NCI-H460 (cell line): ENCODE results near the gene SPIRE2. TPM values are rescaled to one million over a fixed set of nuclear protein-coding genes. Genes with fewer than 3 reads are reported as not detected.
"Not testable (repeated sequence)": the region's sequence is repeated elsewhere in the genome, so short reads cannot be mapped to it uniquely, and the experiment has no call there.

Experiments
- DNase-seq: peaks from one replicate; pipeline ENCODE4 v3.0.0-alpha.2; 2016; ENCODE audit warnings: low read depth; ENCODE audit errors: extremely low read depth
- total RNA-seq: library from RNA; depleted of rRNA; stranded (reverse); fragments of >200 nt; shearing (Covaris generic); gene quantifications from 2 replicates; pipeline ENCODE4 v1.2.3, GENCODE V29; 2014

The SPIRE2 gene
- total RNA-seq, 1 experiment from 2014 or later: 34.1 TPM

DNA sequence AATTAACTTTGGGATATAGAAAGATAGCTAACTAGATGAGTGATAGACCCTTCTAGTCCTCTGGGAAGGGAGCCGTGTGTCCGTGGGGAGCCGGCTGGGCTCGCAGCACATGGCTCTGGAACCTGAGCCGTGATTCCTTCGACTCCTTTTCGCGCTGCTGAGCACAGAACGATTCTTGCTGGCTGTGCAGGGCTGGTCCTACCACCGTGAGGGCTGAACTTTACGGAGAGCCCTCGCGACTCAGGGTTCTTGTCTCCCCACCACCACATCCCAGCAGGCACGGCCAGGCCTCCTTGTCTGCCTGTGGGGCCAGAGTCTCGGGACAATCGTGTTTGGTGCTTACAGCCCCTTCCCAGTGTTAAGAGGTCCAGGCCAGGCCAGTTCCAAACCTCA lies 31.3 kb downstream of the SPIRE2 start:
- no peak for DNase-seq

DNA sequence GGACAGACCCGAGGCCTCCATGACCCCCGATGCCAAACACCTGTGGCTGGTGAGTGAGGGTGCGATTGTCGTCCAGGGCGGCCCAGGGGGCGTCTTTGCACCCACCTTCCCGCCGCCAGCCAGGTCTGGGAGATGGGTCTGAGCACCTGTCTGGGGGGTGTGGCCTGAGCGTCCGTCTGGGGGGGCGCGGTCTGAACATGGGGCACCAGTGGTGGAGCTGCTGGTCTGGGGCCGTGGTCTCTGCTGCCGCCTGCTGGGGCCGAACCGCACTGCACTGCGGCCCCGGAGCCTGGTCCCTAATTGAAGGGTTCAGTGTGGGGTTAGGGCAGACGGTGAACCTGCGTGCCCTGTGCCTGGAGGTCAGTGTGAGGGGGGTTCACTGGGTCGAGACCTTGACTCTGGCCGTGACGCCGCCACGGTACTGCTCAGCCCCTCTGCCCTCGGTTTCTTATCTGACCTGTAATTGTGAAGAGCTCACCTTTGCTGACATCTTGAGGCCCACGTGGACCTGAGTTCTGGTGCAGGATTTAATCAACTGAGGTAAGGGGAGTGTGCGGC lies 32.6 kb downstream of the SPIRE2 start:
- DNase-seq: peak; percentile 46

DNA sequence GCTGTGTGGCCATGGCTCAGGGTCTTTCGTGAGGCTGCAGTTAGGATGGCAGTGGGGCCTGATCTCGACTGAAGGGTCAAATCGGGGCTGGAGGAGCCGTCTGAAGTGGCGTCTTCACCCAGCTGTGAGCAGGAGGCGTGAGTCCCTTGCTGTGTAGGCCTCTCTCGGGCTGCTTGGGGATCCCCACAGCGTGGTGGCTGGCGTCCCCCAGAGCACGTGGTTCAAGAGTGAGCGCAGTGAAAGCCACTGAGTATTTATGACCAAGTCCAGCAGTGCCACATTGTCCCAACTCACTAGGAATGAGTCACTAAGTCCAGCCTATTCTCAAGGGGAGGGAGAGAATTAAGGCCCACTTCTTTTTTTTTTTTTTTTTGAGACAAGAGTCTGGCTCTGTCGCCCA lies 33.4 kb downstream of the SPIRE2 start:
- DNase-seq: no peak

DNA sequence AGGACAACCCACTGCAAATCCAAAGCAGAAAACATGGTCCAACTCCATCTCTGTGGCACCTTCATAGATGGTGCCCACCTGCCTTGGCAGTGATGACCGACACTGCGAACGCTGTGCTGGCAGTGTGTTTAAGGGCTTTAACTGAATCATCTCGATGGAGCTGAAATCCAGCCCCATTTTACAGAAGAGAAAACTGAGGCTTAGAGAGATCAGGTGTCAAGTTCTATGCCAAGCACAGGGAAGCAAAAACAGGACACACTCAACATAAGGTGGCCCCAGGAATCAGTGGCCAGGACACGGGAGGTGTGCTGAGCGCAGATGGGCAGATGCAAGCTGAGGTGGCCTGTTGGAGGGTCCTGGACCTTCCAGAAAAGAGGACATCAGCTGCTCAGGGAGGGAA lies 34.5 kb downstream of the SPIRE2 start:
- DNase-seq: no peak

DNA sequence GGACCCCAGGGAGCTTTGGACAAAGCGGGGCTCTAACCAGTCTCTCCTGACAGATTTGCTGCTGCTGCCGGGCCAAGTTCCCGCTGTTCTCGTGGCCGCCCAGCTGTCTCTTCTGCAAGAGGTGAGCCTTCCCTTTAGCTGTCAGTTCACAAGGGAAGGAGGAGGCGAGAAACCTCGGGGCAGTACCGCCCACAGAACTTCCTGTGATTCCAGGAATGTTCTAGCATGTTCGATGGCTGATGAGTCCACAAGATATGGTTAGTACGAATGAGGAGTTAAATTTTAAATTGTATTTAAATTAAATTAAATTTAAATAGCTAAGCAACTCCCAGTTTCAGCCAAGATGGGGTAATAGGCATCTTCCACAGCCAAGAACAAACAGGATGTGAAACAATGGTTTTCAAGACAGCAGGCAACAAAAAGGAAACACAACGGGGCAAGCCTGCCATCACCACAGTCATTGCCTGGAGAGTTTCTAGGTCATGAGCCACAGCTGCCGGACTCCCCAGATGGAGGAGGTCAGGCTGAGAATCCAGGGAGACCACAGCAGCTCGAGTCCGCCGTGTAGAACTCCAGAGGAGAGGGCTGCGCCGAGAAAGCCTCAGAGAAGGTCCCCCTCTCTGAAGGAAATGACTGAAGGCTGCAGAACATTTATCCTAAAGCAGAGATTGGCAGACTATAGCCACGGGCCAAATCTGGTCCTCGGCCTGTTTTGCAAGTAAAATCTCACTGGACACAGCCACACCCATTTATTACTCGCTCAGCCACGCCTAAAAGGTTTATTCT lies 35.7 kb downstream of the SPIRE2 start:
- no peak for DNase-seq

DNA sequence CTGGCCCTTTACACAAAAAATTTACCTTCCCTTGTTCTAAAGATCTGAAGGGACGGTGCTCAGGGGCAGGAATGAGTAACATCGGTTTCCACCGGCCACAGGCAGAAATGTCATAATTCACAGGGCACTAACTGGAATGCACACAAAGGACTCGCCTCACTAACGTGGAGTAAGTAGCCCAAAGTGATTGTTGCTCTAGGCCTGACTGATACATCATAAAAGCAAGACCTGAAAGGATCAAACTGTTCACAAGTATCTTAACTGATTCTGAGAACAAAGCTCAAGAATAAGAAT lies 36.2 kb downstream of the SPIRE2 start:
- no peak for DNase-seq

DNA sequence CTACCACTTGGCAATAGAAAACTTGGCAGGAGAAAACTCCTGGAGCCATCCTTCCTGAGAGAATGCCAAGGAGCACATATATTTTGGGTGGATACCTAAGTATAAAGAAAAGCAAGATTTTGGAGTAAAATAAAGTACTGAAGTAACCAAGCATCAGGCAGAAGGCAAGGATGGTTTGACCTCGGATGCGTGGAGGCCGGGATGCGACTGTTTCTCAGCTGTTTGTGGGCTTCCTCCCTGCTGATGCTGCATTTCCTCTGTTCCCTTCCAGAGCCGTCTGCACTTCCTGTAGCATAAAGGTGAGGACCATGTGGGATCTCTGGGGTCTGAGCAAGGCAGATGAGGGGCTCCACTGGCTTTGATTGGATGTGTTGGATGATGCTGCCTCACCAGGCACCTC lies 39.6 kb downstream of the SPIRE2 start:
- no peak for DNase-seq

DNA sequence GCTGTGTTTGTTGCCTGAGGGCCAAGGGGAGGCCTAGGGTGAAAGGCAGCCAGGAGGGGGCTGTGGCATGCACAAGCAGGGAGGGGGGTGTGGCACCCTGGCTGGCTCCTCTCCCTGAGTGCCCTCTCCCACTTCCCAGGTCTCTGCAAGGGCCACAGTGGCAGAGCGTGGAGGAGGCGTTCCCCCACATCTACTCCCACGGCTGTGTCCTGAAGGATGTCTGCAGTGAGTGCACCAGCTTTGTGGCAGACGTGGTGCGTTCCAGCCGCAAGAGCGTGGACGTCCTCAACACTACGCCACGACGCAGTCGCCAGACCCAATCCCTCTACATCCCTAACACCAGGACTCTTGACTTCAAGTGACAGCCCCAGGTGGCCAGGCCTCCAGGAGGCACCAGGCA lies 41.6 kb downstream of the SPIRE2 start:
- no peak for DNase-seq

DNA sequence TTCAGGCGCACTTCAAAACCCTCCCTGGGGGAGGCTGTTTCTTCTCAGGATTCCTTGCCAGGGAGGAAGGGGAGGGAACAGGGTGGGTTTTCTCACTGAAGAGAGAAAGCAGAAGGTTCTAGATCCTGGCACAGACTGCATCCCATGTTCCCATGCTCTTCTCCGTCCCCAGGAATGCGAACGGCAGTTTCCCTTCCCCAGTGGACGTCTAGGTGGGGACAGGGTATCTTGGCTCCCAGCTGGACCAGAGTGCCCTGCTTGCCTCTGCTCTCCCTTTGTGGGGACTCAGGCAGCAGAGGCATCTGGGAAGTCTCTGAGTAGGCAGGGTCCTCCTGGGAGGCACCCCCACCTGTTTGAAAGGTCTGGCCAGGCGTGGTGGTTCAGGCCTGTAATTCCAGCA lies 42.2 kb downstream of the SPIRE2 start:
- DNase-seq: no peak

DNA sequence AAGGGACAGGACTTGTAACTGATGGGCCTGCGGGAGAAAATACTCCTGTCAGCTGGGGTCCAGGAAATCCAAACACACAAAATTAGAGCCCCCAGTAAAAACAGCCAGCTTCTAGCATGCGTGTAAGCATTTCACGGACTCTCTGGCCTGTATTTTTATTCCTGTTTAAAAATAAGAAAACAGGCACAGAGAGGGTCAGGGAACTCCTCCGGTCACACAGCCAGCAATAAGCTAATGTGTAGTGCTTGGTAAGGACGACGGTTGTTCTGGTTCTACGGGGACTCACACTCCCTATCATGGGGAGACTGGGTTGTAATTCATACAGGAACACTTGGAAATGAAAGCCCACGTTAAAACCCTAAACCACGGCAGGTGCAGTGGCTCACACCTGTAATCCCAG lies 43.6 kb downstream of the SPIRE2 start:
- no peak for DNase-seq

DNA sequence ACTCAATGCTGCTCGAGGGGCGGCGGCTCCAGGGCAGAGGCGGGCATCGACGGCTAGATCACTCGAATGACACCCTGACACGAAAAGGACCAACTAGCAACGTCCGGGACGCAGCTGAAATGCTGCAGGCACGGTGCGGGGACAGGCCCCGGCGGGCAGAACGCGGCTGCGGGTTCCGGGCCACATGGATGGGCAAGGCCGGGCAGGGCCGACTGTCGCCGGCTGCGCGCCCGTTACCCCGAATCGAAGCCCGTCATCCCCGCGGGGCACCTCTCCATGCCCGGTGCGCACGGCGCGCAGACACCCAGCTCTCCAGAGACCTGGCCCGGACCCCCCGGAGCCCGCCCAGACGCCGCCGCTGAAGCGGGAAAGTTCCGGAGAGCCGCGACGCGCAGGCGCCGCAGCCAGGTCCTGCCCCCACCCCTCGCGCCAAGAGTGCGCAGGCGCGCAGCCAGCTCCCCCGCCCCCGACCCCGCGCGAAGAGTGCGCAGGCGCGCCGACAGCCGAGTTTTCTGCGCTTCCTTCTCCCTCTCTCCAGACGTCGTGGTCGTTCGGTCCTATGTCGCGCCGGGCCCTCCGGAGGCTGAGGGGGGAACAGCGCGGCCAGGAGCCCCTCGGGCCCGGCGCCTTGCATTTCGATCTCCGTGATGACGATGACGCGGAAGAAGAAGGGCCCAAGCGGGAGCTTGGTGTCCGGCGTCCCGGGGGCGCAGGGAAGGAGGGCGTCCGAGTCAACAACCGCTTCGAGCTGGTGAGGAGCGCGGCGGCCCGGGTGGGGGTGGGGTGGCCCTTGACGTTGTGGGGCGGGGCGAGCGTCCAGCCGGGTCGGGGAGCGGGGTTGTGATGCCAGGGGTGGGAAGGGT lies 45.1 kb downstream of the SPIRE2 start, which contains the start of gene TCF25:
TSS of gene TCF25 (plus strand) at position 484 of the 863 bp plus-strand sequence. CDS start at position 560, 76 bp downstream.
- peak; percentile 84 for DNase-seq

DNA sequence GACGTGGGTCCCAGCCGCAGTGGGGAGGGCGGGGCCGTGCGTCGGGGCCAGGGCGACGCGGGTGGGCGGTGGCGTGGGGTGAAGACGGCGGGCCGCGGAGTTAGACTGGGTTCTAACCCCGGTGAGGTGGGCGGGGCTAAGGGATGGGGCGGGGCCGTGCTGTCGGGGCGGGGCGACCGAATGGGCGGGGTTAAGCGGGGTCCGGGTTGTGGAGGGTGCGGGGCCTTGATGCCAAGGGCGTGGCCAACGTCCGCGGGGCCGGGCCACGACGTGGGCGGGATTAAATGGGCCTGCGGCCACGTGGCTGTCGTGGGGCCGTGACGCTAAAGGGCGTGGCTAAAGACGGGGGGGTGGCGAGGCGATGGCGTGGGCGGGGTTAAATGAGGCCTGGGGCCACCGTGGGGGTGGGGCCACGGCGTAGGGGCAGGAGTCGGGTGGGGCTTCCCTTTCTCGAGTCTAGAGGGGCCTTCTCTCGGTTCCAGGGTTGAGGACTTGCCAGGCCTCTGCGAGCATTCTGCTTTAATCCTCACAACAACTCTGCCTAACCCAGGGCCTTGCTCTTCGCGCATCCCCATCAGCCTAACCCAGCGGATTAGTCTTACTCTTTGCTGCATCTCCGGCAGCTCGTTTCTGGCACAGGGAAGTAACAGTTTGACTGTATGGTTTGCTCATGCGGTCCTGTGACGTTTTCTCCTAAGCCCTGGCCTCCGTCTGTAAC lies 45.9 kb downstream of the SPIRE2 start:
- peak; percentile 94 for DNase-seq

DNA sequence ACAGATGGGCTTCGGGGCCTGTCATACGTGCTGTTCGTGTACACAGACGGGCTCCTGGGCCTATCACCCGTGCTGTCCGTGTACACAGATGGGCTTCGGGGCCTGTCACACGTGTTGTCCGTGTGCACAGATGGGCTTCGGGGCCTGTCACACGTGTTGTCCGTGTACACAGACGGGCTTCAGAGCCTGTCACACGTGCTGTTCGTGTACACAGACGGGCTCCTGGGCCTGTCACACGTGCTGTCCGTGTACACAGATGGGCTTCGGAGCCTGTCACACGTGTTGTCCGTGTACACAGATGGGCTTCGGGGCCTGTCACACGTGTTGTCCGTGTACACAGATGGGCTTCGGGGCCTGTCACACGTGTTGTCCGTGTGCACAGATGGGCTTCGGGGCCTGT lies 50.8 kb downstream of the SPIRE2 start:
- DNase-seq: not testable (repeated sequence)

DNA sequence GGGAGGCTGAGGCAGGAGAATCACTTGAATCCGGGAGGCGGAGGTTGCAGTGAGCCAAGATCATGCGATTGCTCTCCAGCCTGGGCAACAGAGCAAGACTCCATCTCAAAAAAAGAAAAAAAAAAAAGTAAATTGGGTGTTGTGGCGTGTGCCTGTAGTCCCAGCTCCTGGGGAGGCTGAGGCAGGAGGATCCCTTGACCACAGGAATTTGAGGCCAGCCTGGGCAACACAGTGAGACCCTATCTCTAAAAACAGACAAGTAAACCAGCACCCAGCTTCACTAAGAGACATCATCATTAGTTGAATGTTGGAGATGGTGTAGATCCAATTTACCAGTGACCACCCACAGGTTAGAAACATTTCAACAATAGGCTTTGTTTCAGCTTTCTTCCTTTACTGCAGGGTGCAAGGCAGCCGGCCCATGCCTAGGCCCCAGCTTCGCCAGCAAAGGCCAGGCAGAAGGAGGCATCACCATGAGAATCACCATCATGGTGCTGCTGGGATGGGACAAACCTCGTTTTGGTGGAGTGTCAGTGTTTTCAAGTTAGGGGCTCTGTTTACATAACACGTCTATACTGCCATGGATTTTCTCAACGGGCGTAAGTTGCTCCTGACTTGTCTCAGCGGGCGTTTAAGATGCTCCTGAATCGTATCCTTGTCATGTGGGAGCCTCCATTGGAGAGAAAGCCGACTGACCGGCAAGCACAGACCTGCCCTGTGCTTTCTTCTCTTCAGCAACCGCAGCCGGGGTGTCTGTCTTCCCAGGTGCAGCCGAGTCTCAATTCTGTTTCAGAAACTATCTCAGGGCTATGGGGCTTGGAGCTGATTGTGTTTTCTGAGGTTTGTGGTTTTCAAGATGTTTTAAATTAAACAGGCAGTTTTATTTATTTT lies 52.4 kb downstream of the SPIRE2 start:
- DNase-seq: no peak

DNA sequence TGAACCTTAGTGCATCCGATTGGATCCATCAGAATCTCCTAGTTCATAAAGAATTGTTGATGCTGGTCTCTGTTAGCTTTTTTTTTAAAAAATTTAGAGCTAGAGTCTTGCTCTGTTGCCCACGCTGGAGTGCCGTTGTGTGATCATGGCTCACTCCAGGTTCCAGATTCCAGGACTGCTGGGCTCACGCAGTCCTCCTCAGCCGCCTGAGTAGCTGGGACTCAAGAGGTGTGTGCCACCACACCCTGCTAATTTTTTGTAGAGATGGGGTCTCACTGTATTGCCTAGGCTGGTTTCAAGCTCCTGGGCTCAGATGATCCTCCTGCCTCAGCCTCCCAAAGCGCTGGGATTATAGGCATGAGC lies 53.1 kb downstream of the SPIRE2 start:
- no peak for DNase-seq

DNA sequence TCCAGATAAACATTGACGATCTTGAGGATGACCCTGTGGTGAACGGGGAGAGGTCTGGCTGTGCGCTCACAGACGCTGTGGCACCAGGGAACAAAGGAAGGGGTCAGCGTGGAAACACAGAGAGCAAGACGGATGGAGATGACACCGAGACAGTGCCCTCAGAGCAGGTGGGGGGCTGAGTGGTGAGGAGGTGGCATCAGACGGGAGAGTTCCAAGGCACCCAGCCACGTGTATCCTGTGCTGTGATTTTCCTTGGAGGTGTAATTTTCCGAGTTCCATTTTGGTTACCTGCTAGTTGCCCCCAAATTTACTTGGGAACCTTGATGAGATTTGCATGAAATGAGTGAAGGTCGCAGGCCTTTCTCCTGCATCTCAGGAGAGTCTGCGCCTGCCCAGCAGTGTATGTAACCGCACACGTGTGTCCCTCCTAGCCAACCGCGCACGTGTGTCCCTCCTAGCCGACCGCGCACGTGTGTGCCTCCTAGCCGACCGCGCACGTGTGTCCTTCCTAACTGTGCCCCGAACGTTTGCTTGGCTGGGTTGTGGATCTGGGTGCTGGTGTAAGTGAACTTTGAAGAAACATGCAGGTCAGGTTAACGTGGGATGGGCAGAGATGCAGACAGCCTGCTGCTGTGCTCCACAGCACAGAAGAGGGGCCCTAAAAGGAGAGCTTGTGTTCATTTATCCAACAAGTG lies 55.2 kb downstream of the SPIRE2 start:
- no peak for DNase-seq

DNA sequence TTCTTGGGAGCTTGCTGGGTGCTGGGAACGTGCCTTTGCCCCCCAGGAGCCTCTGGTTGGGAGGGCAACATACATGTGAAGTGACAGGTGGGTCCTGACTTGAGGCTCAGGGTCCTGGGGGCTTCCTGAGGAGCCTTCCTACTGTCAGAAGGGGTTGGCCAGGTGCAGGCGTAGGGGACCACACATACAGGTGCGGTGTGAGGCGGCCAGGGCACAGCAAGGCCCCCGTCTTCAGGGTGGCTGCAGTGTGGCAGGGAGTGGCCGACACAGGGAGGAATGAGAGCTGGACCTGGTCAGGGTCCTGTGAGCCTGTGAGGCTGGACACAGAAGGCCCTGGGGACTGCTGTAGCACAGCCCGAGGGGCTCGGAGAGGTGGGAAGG lies 55.8 kb downstream of the SPIRE2 start:
- no peak for DNase-seq

DNA sequence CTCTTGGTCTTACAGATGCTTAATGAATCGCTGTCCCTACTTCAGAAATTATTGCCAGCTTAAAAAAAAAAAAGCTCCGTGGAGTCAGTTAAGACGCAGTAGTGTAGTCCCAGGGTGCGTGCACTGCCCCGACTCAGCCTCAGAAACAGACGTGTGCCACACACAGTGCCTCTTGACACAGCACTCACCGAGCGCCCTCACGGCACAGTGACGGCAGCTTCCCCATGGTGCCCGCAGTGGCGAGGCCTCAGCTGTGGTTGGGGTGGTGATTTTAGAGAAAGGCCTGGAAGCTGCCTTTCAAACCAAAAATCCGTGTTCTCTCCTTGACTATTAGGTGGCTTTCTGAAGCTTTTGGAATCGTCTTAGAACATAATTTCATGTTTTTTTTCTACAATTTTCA lies 59.0 kb downstream of the SPIRE2 start:
- no peak for DNase-seq

DNA sequence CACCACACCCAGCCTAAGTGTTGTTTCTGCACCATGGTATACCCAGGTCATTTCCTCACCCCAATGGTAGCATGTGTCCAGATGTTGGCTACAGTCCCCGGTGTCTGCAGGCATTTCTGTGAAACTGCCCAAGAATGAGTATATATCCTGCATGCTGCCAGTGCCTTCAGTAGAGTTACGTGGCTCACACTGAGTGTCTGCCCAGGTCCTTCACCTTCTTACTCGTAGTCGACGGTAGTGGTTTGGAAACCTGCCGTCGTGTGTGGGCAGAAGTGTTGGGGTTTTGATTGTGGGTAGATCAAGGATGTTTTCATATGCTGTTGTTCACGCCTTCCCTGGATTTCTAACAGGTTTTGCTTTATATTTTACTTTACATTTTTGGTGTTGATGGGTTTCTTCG lies 61.9 kb downstream of the SPIRE2 start:
- DNase-seq: no peak
